GM10847 (cell line): ENCODE results near the gene ENGASE.

Experiments used
- POLR2A ChIP-seq: IDR thresholded peaks from 2 replicates; pipeline ENCODE4 v1.6.1; 2011; ENCODE audit not compliant: insufficient read length; ENCODE audit errors: extremely low read depth

ENGASE gene

DNA sequence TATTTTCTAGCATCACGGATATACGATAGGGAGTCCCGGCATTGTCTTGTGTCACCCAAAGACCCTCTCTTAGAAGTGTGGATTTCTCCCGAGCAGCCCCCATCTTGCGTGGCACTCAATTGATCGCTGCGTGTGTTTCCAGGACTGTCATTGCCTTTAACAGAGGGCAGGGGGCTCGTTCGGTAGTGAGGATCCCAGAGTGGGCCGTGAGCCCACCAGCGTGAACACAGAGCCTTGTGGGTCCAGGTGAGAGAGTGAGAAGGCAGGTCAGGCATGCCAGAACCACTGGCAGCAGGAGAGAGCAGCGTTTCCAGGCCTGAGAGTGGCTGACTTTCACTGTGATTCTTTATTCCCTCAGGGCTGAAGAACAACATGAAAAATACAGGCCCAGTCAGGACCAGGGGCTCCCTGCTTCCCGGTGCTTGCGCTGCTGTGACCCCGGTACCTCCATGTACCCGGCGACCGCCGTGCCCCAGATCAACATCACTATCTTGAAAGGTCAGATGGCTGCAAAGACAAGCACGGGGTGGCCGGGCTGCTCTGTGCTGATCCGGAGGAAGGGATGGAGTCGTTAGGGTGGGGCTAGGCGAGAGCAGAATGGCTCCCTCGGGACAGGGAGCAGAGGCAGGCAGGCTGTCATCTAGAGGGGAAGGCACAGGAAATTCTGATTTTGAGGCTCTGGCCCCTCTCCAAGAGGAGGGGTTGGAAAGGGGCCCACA is 28.3 kb upstream of the ENGASE start:
- no peak for TF ChIP-seq POLR2A

DNA sequence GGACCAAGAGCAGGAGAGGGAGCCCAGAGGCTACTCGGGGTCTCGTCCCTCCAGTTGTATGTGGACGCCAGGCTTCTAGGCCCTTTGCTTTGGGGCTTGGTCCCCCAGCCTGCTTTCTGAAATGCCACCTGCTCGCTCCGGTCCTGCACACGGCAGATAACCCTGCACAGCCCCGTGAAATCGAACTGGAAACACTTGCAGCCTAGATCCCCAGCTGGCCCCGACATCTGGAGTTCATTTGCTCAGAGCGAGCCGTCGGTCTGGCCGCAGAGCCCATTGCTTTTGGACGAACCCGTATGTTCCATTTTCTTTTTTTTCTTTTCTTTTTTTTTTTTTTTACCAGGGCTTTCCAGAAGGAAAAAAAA is 27.7 kb upstream of the ENGASE start:
- TF ChIP-seq POLR2A = no peak

- TF ChIP-seq POLR2A = no peak
Measured at GRCh38 chr17:79047291-79047920, 27.2 kb upstream of the ENGASE start.

DNA sequence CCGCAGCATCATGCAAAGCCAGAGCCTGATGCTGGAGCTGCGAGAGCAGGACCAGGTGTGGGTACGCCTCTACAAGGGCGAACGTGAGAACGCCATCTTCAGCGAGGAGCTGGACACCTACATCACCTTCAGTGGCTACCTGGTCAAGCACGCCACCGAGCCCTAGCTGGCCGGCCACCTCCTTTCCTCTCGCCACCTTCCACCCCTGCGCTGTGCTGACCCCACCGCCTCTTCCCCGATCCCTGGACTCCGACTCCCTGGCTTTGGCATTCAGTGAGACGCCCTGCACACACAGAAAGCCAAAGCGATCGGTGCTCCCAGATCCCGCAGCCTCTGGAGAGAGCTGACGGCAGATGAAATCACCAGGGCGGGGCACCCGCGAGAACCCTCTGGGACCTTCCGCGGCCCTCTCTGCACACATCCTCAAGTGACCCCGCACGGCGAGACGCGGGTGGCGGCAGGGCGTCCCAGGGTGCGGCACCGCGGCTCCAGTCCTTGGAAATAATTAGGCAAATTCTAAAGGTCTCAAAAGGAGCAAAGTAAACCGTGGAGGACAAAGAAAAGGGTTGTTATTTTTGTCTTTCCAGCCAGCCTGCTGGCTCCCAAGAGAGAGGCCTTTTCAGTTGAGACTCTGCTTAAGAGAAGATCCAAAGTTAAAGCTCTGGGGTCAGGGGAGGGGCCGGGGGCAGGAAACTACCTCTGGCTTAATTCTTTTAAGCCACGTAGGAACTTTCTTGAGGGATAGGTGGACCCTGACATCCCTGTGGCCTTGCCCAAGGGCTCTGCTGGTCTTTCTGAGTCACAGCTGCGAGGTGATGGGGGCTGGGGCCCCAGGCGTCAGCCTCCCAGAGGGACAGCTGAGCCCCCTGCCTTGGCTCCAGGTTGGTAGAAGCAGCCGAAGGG is 26.4 kb upstream of the ENGASE start:
- TF ChIP-seq POLR2A = no peak

GRCh38 chr17:79048826-79049755 is 25.5 kb upstream of the ENGASE start:
- no peak for TF ChIP-seq POLR2A

DNA sequence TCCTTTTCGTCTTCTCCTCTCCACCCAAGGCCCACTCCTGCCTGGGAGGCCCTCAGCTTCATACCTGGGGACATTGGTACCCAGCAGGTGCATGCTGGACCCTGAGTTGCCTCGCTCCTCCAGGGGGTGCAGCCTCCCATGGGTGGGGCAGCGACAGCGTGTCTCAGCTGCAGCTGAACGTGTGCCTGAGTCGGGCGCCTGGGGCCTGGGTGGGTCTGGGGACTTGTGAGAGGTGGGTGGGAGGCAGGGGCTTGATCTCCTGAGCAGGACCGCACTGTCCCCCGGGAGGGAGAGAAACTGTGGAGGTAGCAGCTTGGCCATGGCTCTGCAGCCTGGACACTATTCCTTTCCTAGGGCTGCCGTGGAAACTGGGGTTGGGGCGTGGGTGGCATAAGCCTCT is 24.8 kb upstream of the ENGASE start:
- TF ChIP-seq POLR2A = no peak

DNA sequence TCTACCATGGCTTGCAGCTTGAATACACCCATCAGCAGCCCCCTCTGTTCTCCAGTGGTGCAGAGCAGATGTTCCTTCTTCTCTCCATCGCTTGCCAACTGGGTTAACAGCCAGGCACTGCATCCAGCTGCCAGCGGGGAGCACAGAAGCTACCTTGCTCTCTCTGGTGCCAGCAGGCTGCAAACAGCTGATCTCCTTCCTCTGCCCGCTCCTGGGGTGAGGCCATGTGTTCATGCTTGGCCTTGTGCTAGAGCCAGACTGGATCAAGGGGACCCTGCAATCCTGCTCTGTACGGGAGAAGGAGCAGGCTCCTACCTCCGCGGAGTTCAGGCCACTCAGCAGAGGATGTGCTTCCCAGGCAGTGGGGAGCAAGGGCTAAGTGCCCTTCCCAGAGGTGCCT is 24.1 kb upstream of the ENGASE start:
- no peak for TF ChIP-seq POLR2A

- no peak for TF ChIP-seq POLR2A
Measured at GRCh38 chr17:79051306-79051705, 23.3 kb upstream of the ENGASE start.

GRCh38 chr17:79052131-79052530 is 22.5 kb upstream of the ENGASE start:
- no peak for TF ChIP-seq POLR2A

GRCh38 chr17:79053251-79053925 is 21.2 kb upstream of the ENGASE start:
- no peak for TF ChIP-seq POLR2A

GRCh38 chr17:79054200-79054960 is 20.2 kb upstream of the ENGASE start:
- TF ChIP-seq POLR2A = no peak

- TF ChIP-seq POLR2A = no peak
Measured at GRCh38 chr17:79055197-79055596, 19.4 kb upstream of the ENGASE start.

GRCh38 chr17:79057737-79058385 is 16.8 kb upstream of the ENGASE start:
- no peak for TF ChIP-seq POLR2A
